HCT116 (cell line): ENCODE results near the gene EXOSC9.

Source experiments
- TF ChIP-seq, protein P1 (sequence below), 3 experiments: fragments of 200-600 bp in 1 of 3; sonication (generic) in 1 of 3; IDR thresholded peaks in 2 of 3; conservative IDR thresholded peaks in 1 of 3; 2 replicates each; pipeline ENCODE4 v1.5.1; 2012 to 2017; ENCODE audit warnings: low read depth in 2 of 3, low read length in 2 of 3, antibody characterized with exemption in 1 of 3, borderline replicate concordance in 1 of 3, control low read depth in 1 of 3, mild to moderate bottlenecking in 1 of 3, mixed read lengths in 1 of 3, mixed run types in 1 of 3, moderate library complexity in 1 of 3; ENCODE audit not compliant: insufficient read depth in 1 of 3
- TF ChIP-seq, protein P2 (sequence below): IDR thresholded peaks from 2 replicates; pipeline ENCODE4 v1.6.1; 2012; ENCODE audit warnings: low read depth

DNA sequence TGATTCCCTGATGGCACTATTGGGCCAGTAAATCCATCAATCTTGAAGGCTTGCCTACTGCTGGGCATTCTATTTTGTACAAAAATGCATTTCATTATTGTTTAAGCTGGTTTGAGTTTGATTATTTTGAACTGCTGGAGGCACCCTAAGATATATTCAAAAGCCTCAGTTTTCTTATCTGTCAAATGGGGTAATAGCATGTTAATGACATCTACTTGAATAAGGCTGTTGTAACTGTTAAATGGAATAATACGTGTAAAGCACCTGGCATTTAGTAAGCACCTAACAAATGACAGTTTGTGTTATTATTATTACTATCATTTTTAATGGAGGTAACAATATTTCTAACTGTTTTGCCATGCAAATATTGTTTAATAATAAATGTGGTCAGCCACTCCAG, 29.3 kb upstream of the EXOSC9 start:
- TF ChIP-seq, protein P1, sequence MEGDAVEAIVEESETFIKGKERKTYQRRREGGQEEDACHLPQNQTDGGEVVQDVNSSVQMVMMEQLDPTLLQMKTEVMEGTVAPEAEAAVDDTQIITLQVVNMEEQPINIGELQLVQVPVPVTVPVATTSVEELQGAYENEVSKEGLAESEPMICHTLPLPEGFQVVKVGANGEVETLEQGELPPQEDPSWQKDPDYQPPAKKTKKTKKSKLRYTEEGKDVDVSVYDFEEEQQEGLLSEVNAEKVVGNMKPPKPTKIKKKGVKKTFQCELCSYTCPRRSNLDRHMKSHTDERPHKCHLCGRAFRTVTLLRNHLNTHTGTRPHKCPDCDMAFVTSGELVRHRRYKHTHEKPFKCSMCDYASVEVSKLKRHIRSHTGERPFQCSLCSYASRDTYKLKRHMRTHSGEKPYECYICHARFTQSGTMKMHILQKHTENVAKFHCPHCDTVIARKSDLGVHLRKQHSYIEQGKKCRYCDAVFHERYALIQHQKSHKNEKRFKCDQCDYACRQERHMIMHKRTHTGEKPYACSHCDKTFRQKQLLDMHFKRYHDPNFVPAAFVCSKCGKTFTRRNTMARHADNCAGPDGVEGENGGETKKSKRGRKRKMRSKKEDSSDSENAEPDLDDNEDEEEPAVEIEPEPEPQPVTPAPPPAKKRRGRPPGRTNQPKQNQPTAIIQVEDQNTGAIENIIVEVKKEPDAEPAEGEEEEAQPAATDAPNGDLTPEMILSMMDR (IDR thresholded peaks at IDR 0.05 in 2 of 3, conservative IDR thresholded peaks at IDR 0.05 in 1 of 3; ENCODE audit: borderline replicate concordance in 1 of 3, insufficient read depth in 1 of 3, low read depth in 2 of 3, low read length in 2 of 3) = no peak
- TF ChIP-seq, protein P2, sequence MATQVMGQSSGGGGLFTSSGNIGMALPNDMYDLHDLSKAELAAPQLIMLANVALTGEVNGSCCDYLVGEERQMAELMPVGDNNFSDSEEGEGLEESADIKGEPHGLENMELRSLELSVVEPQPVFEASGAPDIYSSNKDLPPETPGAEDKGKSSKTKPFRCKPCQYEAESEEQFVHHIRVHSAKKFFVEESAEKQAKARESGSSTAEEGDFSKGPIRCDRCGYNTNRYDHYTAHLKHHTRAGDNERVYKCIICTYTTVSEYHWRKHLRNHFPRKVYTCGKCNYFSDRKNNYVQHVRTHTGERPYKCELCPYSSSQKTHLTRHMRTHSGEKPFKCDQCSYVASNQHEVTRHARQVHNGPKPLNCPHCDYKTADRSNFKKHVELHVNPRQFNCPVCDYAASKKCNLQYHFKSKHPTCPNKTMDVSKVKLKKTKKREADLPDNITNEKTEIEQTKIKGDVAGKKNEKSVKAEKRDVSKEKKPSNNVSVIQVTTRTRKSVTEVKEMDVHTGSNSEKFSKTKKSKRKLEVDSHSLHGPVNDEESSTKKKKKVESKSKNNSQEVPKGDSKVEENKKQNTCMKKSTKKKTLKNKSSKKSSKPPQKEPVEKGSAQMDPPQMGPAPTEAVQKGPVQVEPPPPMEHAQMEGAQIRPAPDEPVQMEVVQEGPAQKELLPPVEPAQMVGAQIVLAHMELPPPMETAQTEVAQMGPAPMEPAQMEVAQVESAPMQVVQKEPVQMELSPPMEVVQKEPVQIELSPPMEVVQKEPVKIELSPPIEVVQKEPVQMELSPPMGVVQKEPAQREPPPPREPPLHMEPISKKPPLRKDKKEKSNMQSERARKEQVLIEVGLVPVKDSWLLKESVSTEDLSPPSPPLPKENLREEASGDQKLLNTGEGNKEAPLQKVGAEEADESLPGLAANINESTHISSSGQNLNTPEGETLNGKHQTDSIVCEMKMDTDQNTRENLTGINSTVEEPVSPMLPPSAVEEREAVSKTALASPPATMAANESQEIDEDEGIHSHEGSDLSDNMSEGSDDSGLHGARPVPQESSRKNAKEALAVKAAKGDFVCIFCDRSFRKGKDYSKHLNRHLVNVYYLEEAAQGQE = no peak
